OCI-LY3 (cell line): ENCODE measurements around the gene SWAP70.

Experiments used
- EZH2phosphoT487 ChIP-seq: fragments of 200-600 bp; shearing (Covaris generic); IDR thresholded peaks from 2 replicates; pipeline ENCODE4 v1.6.1; 2018; ENCODE audit warnings: antibody characterized with exemption, mixed run types, low read depth
- TF ChIP-seq, protein P1 (sequence below): fragments of 200-600, 300-600 bp; sonication (generic); IDR thresholded peaks from 2 replicates; pipeline ENCODE4 v1.5.1; 2014; ENCODE audit warnings: antibody characterized with exemption, low read length, low read depth

DNA sequence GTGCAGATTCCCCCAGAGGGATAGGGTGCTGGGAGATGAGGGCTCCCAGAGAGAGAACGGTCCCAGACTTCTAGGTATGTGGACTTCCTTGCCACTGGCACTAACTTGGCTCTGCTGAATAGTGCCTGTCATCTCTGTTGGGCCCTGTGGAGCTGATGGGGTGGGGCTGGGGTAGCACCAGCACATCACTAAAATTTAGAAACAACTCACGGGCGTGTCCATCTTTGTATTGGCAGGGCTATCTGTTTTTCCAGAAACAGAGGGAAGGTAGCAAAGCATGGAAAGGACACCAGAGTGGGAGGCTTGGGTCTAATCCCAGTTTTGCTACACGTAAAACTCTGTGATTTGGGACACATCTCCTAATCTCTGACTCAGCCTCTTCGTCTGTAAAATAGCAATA lies 25.8 kb downstream of the SWAP70 start:
- TF ChIP-seq, protein P1, sequence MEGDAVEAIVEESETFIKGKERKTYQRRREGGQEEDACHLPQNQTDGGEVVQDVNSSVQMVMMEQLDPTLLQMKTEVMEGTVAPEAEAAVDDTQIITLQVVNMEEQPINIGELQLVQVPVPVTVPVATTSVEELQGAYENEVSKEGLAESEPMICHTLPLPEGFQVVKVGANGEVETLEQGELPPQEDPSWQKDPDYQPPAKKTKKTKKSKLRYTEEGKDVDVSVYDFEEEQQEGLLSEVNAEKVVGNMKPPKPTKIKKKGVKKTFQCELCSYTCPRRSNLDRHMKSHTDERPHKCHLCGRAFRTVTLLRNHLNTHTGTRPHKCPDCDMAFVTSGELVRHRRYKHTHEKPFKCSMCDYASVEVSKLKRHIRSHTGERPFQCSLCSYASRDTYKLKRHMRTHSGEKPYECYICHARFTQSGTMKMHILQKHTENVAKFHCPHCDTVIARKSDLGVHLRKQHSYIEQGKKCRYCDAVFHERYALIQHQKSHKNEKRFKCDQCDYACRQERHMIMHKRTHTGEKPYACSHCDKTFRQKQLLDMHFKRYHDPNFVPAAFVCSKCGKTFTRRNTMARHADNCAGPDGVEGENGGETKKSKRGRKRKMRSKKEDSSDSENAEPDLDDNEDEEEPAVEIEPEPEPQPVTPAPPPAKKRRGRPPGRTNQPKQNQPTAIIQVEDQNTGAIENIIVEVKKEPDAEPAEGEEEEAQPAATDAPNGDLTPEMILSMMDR, result no peak
- no peak for TF ChIP-seq EZH2phosphoT487
